K562 (cell line): Measurements from ENCODE around the gene UNC5B. TPM values are rescaled to one million over a fixed set of nuclear protein-coding genes. Genes with fewer than 3 reads are reported as not detected.

Experiments
- BRCA1 ChIP-seq, 2 experiments: fragments of 450-650 bp in 1 of 2; sonication (generic) in 1 of 2; formaldehyde crosslinking in 1 of 2; IDR thresholded peaks; 2 replicates each; pipeline versions ENCODE4 v1.5.0 to v1.6.1; 2017 to 2020; ENCODE audit warnings: mild to moderate bottlenecking in 1 of 2, missing genetic modification reagents in 1 of 2
- FOXP1 ChIP-seq: sonication (generic); formaldehyde crosslinking; IDR thresholded peaks from 2 replicates; pipeline ENCODE4 v1.8.0; 2022; ENCODE audit warnings: mild to moderate bottlenecking, missing genetic modification reagents
- MGA ChIP-seq: fragments of 450-650 bp; IDR thresholded peaks from 2 replicates; pipeline ENCODE4 v1.6.1; 2016; ENCODE audit warnings: mild to moderate bottlenecking, moderate library complexity
- PTRF ChIP-seq: fragments of 450-650 bp; IDR thresholded peaks from 2 replicates; pipeline ENCODE4 v1.6.1; 2016; ENCODE audit warnings: mild to moderate bottlenecking, missing genetic modification characterization, missing compliant biosample characterization
- TBL1XR1 ChIP-seq, 2 experiments: IDR thresholded peaks; 2 replicates each; pipeline ENCODE4 v1.6.1; 2012; ENCODE audit warnings: improper control_type of control experiment in 2 of 2, low read length in 2 of 2, mild to moderate bottlenecking in 1 of 2
- ZFX ChIP-seq: sonication (generic); formaldehyde crosslinking; IDR thresholded peaks from 2 replicates; pipeline ENCODE4 v1.8.0; 2022; ENCODE audit warnings: mild to moderate bottlenecking, missing genetic modification reagents, moderate library complexity
- ZNF347 ChIP-seq: fragments of 450-650 bp; formaldehyde crosslinking; IDR thresholded peaks from 2 replicates; pipeline ENCODE4 v1.4.0; 2020; ENCODE audit warnings: low read depth, mild to moderate bottlenecking, moderate library complexity
- ZNF609 ChIP-seq: sonication (generic); formaldehyde crosslinking; IDR thresholded peaks from 2 replicates; pipeline ENCODE4 v1.8.1; 2023; ENCODE audit warnings: missing genetic modification reagents, mild to moderate bottlenecking, borderline replicate concordance
- ZNF740 ChIP-seq, 3 experiments: fragments of 200-800 bp in 1 of 3; sonication (Bioruptor generic) in 1 of 3; sonication (generic) in 1 of 3; formaldehyde crosslinking in 1 of 3; IDR thresholded peaks; 2 replicates each; pipeline versions ENCODE4 v1.6.1 to v1.8.0; 2016 to 2022; ENCODE audit warnings: mild to moderate bottlenecking in 2 of 3, missing compliant biosample characterization in 2 of 3, missing genetic modification characterization in 2 of 3, missing genetic modification reagents in 1 of 3
- polyA plus RNA-seq, 8 experiments: library from polyadenylated mRNA; depleted of rRNA in 4 of 8; stranded (reverse) in 5 of 8; unstranded in 3 of 8; fragments of >200 nt; fragmentation: Nextera tagmentation in 2 of 8; fragmentation: Illumina TruSeq in 1 of 8; extraction: Ambion mirVana in 2 of 8; extraction: Trizol in 1 of 8; gene quantifications; 2 replicates each; pipeline versions ENCODE4 v1.2.1 to v1.2.3, GENCODE V29; 2011 to 2014; ENCODE audit warnings: inconsistent platforms in 1 of 8, missing spikeins in 1 of 8
- total RNA-seq, 7 experiments: library from RNA; depleted of rRNA in 6 of 7; stranded (reverse); fragments of >200 nt in 6 of 7; fragmentation: Illumina TruSeq in 2 of 7; extraction: Trizol in 2 of 7; gene quantifications; 2 replicates each; pipeline versions ENCODE4 v1.2.1 to v1.2.3, GENCODE V29; 2011 to 2021; ENCODE audit warnings: low replicate concordance in 1 of 7

The UNC5B gene
- total and polyA plus RNA-seq, 9 of the 15 experiments (the other 6 are each of a cell fraction or from before 2014, with no cell fraction given): 0.10 to 8.4 (median 2.1) TPM

GRCh38 chr10:71265618-71266146, 53.3 kb downstream of the UNC5B start (continued):
- TF ChIP-seq MGA (peak; percentile 25), ZNF740 (CRISPR knock-in tag; IDR thresholded peaks at IDR 0.05) (no peak), ZNF740 (tag; IDR thresholded peaks at IDR 0.05) (peak in 1 of 2 experiments; percentile 48; a peak in 1 of 4 replicates), ZNF347 (no peak), PTRF (tag) (no peak), ZFX (CRISPR knock-in tag) (peak; percentile 39; the same call in 1 of the 2 replicates), FOXP1 (CRISPR knock-in tag) (no peak), BRCA1 (IDR thresholded peaks at IDR 0.05) (no peak), BRCA1 (CRISPR knock-in tag; IDR thresholded peaks at IDR 0.05) (no peak), ZNF609 (CRISPR knock-in tag) (no peak), TBL1XR1 (IDR thresholded peaks at IDR 0.05; ENCODE audit: low read length in 2 of 2) (no peak)
